C4-2B (cell line): ENCODE measurements around the gene NECAB3.

Experiments used
- CTCF ChIP-seq: fragments of 450-650 bp; conservative IDR thresholded peaks from 2 replicates; pipeline ENCODE4 v1.5.1; 2017; ENCODE audit warnings: mild to moderate bottlenecking
- ZFX ChIP-seq: fragments of 450-650 bp; IDR thresholded peaks from 2 replicates; pipeline ENCODE4 v1.6.1; 2017

GRCh38 chr20:33612001-33612400 lies 62.2 kb downstream of the NECAB3 start:
- TF ChIP-seq CTCF (no peak; the same call in 1 of the 2 replicates), ZFX (no peak)
